ENCODE results near the gene MAG. TPM values are rescaled to one million over a fixed set of nuclear protein-coding genes. Genes with fewer than 3 reads are reported as not detected.

MAG gene
- total and polyA plus RNA-seq, 2 of the 13 experiments (the other 11 are each of a cell fraction or from before 2014, with no cell fraction given) = 0.20 to 1.3 TPM

- H3K36me3 ChIP-seq (replicated peaks in 1 of 2; ENCODE audit: control insufficient read depth in 1 of 2, insufficient read depth in 2 of 2, low read length in 2 of 2) = peaks cover 17 to 45% of the 10 kb centered on the region in 2 experiments
- DNase-seq (ENCODE audit: low spot score) = no peak
- FAIRE-seq = no peak
- peak overlapping the region; percentile 76 for H3K27ac ChIP-seq (ENCODE audit: extremely low read length, insufficient read depth, low read length)
- H3K9me3 ChIP-seq (ENCODE audit: low read length) = no peaks in the 10 kb centered on the region
- H3K4me2 ChIP-seq (ENCODE audit: low read depth, low read length) = peak overlapping the region; percentile 68
- peaks cover 20% of the 10 kb centered on the region for H3K4me1 ChIP-seq (ENCODE audit: insufficient read depth, low read length)
- H3K4me3 ChIP-seq (replicated peaks in 1 of 3; ENCODE audit: insufficient read depth in 1 of 3, low read depth in 2 of 3, low read length in 3 of 3) = peak overlapping the region; percentile 76 to 97 (median 79)
- intact Hi-C loops (cut with micrococcal nuclease; ENCODE audit: unreplicated experiment) (loop anchor here (5.0 kb wide), 1 partner anchor 189 kb away; no protein-coding TSS in a partner anchor), in situ Hi-C loops (cut with HindIII; ENCODE audit: extremely low pct_ligation_motif_present, low pct_unique_long_range_greater_than_20kb) (no loop called here)
- POLR2A ChIA-PET = interaction anchor here (0.6 to 1.2 kb wide), 2 partner anchors 41 to 434 kb away, joined by 3 read pairs; no protein-coding TSS in a partner anchor
- no TSS peak for BruUV-seq (replicated peaks)
- WGBS (ENCODE audit: low lambda C conversion rate) = 1% methylated on average over 44 of the region's 100 CpGs
- H2AFZ ChIP-seq (ENCODE audit: low read length) = no peak overlapping the region
- CTCF ChIA-PET (ENCODE audit: low intra/inter-chr PET ratio, low total read pairs) = no interaction called here
- ATAC-seq = peak; percentile 39
- peak overlapping the region; percentile 79 for H3K9ac ChIP-seq (ENCODE audit: insufficient read depth, low read depth, low read length)
- no peaks in the 10 kb centered on the region for H4K20me1 ChIP-seq (ENCODE audit: insufficient read depth, low read length)
- peaks cover 18% of the 10 kb centered on the region for H3K79me2 ChIP-seq (ENCODE audit: insufficient read depth, low read length)
- no peaks in the 10 kb centered on the region for H3K27me3 ChIP-seq (ENCODE audit: control insufficient read depth in 1 of 2, insufficient read depth in 2 of 2, low read length in 2 of 2)
- TF ChIP-seq RBFOX2 (IDR thresholded peaks at IDR 0.05; ENCODE audit: low read depth, low read length) (peak; percentile 78), ZGPAT (CRISPR knock-in tag; IDR thresholded peaks at IDR 0.05) (peak; percentile 13; the same call in 1 of the 2 replicates), KDM5B (CRISPR knock-in tag; IDR thresholded peaks at IDR 0.05; ENCODE audit: borderline replicate concordance) (peak; percentile 37; the same call in 1 of the 2 replicates), ZFX (CRISPR knock-in tag; IDR thresholded peaks at IDR 0.05; ENCODE audit: low read depth) (peak; percentile 4; the same call in 1 of the 2 replicates), MXI1 (IDR thresholded peaks at IDR 0.05; ENCODE audit: borderline replicate concordance, low read depth, low read length) (peak; percentile 7; the same call in 1 of the 3 replicates), GMEB1 (CRISPR knock-in tag; IDR thresholded peaks at IDR 0.05; ENCODE audit: borderline replicate concordance) (peak; percentile 68; the same call in 1 of the 2 replicates), PAF1 (CRISPR knock-in tag; IDR thresholded peaks at IDR 0.05) (no peak), ZNF780A (CRISPR knock-in tag; IDR thresholded peaks at IDR 0.05) (no peak), SNAPC4 (CRISPR knock-in tag; IDR thresholded peaks at IDR 0.05) (no peak), USF2 (IDR thresholded peaks at IDR 0.05; ENCODE audit: low read depth, low read length) (no peak), USF2 (CRISPR knock-in tag; IDR thresholded peaks at IDR 0.05; ENCODE audit: borderline replicate concordance) (no peak), ZSCAN20 (CRISPR knock-in tag; IDR thresholded peaks at IDR 0.05; ENCODE audit: borderline replicate concordance) (peak; percentile 44; the same call in 1 of the 2 replicates)
Measured at GRCh38 chr19:35267818-35268535, 24.0 kb upstream of the MAG start.
